Fibroblast of lung (primary cell): ENCODE results near the gene FIBCD1.

Experiments used
- CTCF ChIP-seq, 2 donors: IDR thresholded peaks in 1 of 2; conservative IDR thresholded peaks in 1 of 2; 1 replicate in 1 of 2; 2 replicates in 1 of 2; pipeline ENCODE4 v1.5.1; 2011 to 2012; ENCODE audit warnings: low read length in 2 of 2, control low read depth in 1 of 2, inconsistent platforms in 1 of 2, low read depth in 1 of 2, mild to moderate bottlenecking in 1 of 2
- EZH2 ChIP-seq: IDR thresholded peaks from 2 replicates; pipeline ENCODE4 v1.5.1; 2012; ENCODE audit warnings: low read length, control low read depth, mild to moderate bottlenecking; ENCODE audit errors: missing control alignments

- TF ChIP-seq CTCF (conservative IDR thresholded peaks at IDR 0.05 in 1 of 2, IDR thresholded peaks at IDR 0.05 in 1 of 2; ENCODE audit: low read depth in 1 of 2, low read length in 2 of 2) (no peak), EZH2 (no peak)
These were observed 39.8 kb downstream of the FIBCD1 start for GRCh38 chr9:130899051-130899748.
